IMR-90 (cell line): ENCODE results near the gene RAB11FIP3. TPM values are rescaled to one million over a fixed set of nuclear protein-coding genes. Genes with fewer than 3 reads are reported as not detected.

Source experiments
- ATAC-seq: fragments of 200-7000 bp; cut with Tn5 transposase; 2 replicates; pipeline ENCODE4 v1.9.1; 2020; ENCODE audit warnings: low read depth, mild to moderate bottlenecking, moderate library complexity
- BruUV-seq: library from RNA; stranded (reverse); fragments of 400-500 nt; replicated peaks from 2 replicates; lab custom pipeline; 2021; lab: Mats Ljungman, UMichigan
- CTCF ChIA-PET: fragments of 300-600 bp; formaldehyde crosslinking; extraction: SDS; loops from one replicate; lab custom pipeline; 2021; ENCODE audit warnings: antibody characterized with exemption; lab: Yijun Ruan, JAX
- POLR2A ChIA-PET: fragments of 300-600 bp; sonication (Branson Sonifier 250); formaldehyde crosslinking; loops from one replicate; lab custom pipeline; 2022; ENCODE audit warnings: antibody characterized with exemption; ENCODE audit not compliant: unreplicated experiment; lab: Charles Lee
- DNase-seq: peaks from one replicate; pipeline ENCODE4 v3.0.0; 2013
- H2AFZ ChIP-seq: replicated peaks from 2 replicates; pipeline ENCODE3; 2013; ENCODE audit warnings: low read length, mild to moderate bottlenecking; ENCODE audit not compliant: poor library complexity
- H2AK5ac ChIP-seq: 2 replicates; pipeline ENCODE4 v1.6.1; 2013; ENCODE audit warnings: low read depth, low read length, inconsistent platforms
- H2AK9ac ChIP-seq: replicated peaks from 2 replicates; pipeline ENCODE3; 2013; ENCODE audit warnings: mild to moderate bottlenecking, low read depth, low read length, moderate library complexity; ENCODE audit not compliant: poor library complexity
- H2BK120ac ChIP-seq: 2 replicates; pipeline ENCODE4 v1.6.1; 2013; ENCODE audit warnings: low read depth, low read length, inconsistent platforms
- H2BK15ac ChIP-seq: 3 replicates; pipeline ENCODE4 v1.6.1; 2013; ENCODE audit warnings: low read depth, low read length, inconsistent platforms
- H2BK20ac ChIP-seq: 2 replicates; pipeline ENCODE4 v1.6.1; 2013; ENCODE audit warnings: low read depth, mild to moderate bottlenecking, inconsistent platforms, low read length, moderate library complexity
- H2BK5ac ChIP-seq: 2 replicates; pipeline ENCODE4 v1.6.1; 2013; ENCODE audit warnings: mild to moderate bottlenecking, low read depth, low read length, inconsistent platforms; ENCODE audit not compliant: poor library complexity, severe bottlenecking
- H3K14ac ChIP-seq: replicated peaks from 2 replicates; pipeline ENCODE4 v1.6.1; 2013; ENCODE audit warnings: low read depth, low read length, inconsistent platforms
- H3K18ac ChIP-seq: 2 replicates; pipeline ENCODE4 v1.6.1; 2013; ENCODE audit warnings: low read depth, low read length, control low read depth
- H3K23ac ChIP-seq: 2 replicates; pipeline ENCODE4 v1.6.1; 2013; ENCODE audit warnings: low read depth, low read length, inconsistent platforms
- H3K27ac ChIP-seq: 2 replicates; pipeline ENCODE4 v1.5.1; 2013; ENCODE audit warnings: mild to moderate bottlenecking, control low read depth, low read length; ENCODE audit not compliant: insufficient read depth
- H3K27me3 ChIP-seq: 2 replicates; pipeline ENCODE4 v1.6.1; 2013; ENCODE audit warnings: low read length; ENCODE audit not compliant: control insufficient read depth, insufficient read depth
- H3K36me3 ChIP-seq: 2 replicates; pipeline ENCODE4 v1.6.1; 2013; ENCODE audit warnings: low read length, mixed read lengths; ENCODE audit not compliant: control insufficient read depth, insufficient read depth
- H3K4ac ChIP-seq: 2 replicates; pipeline ENCODE4 v1.6.1; 2013; ENCODE audit warnings: low read depth, low read length, inconsistent platforms
- H3K4me1 ChIP-seq: 2 replicates; pipeline ENCODE4 v1.6.1; 2013; ENCODE audit warnings: low read length, mixed read lengths; ENCODE audit not compliant: control insufficient read depth, insufficient read depth
- H3K4me2 ChIP-seq: 2 replicates; pipeline ENCODE4 v1.6.1; 2013; ENCODE audit warnings: low read depth, mild to moderate bottlenecking, control low read depth, low read length, moderate library complexity
- H3K4me3 ChIP-seq: 2 replicates; pipeline ENCODE4 v1.5.1; 2013; ENCODE audit warnings: low read depth, mild to moderate bottlenecking, control low read depth, low read length, moderate library complexity; ENCODE audit not compliant: insufficient read depth
- H3K56ac ChIP-seq: 2 replicates; pipeline ENCODE4 v1.6.1; 2013; ENCODE audit warnings: low read length, inconsistent platforms; ENCODE audit not compliant: insufficient read depth; ENCODE audit errors: extremely low read depth
- H3K79me1 ChIP-seq, 2 experiments: 2 replicates each; pipeline ENCODE4 v1.6.1; 2013; ENCODE audit warnings: low read length in 2 of 2, inconsistent platforms in 1 of 2, low read depth in 1 of 2
- H3K9ac ChIP-seq: 2 replicates; pipeline ENCODE4 v1.6.1; 2013; ENCODE audit warnings: low read depth, low read length, control low read depth
- H3K9me1 ChIP-seq: 2 replicates; pipeline ENCODE4 v1.6.1; 2013; ENCODE audit warnings: low read length, inconsistent platforms; ENCODE audit not compliant: insufficient read depth
- H3K9me3 ChIP-seq: 2 replicates; pipeline ENCODE4 v1.6.1; 2013; ENCODE audit warnings: low read length; ENCODE audit not compliant: control insufficient read depth, insufficient read depth
- H4K20me1 ChIP-seq: 2 replicates; pipeline ENCODE4 v1.6.1; 2013; ENCODE audit warnings: low read length, inconsistent platforms; ENCODE audit not compliant: insufficient read depth
- H4K5ac ChIP-seq: 2 replicates; pipeline ENCODE4 v1.6.1; 2013; ENCODE audit warnings: mild to moderate bottlenecking, low read depth, low read length, control low read depth
- H4K8ac ChIP-seq, 2 experiments: 2 replicates each; pipeline ENCODE4 v1.6.1; 2013; ENCODE audit warnings: low read depth in 2 of 2, low read length in 2 of 2, control low read depth in 1 of 2, inconsistent platforms in 1 of 2
- H4K91ac ChIP-seq: 2 replicates; pipeline ENCODE4 v1.6.1; 2013; ENCODE audit warnings: low read depth, low read length, inconsistent platforms; ENCODE audit not compliant: insufficient read depth
- BHLHE40 ChIP-seq: fragments of 150-350 bp; IDR thresholded peaks from 2 replicates; pipeline ENCODE4 v1.6.1; 2016; ENCODE audit warnings: mild to moderate bottlenecking, low read depth, low read length
- CEBPB ChIP-seq: IDR thresholded peaks from 2 replicates; pipeline ENCODE4 v1.6.1; 2012; ENCODE audit warnings: low read depth, low read length, improper control_type of control experiment
- CHD1 ChIP-seq: IDR thresholded peaks from 2 replicates; pipeline ENCODE4 v1.6.1; 2012; ENCODE audit warnings: low read depth, low read length, improper control_type of control experiment
- CTCF ChIP-seq: conservative IDR thresholded peaks from 2 replicates; pipeline ENCODE4 v1.5.1; 2012; ENCODE audit warnings: mild to moderate bottlenecking, low read depth, low read length, improper control_type of control experiment
- ELK1 ChIP-seq: fragments of 150-350 bp; IDR thresholded peaks from 2 replicates; pipeline ENCODE4 v1.6.1; 2016; ENCODE audit warnings: low read depth, mild to moderate bottlenecking, low read length, moderate library complexity, borderline replicate concordance
- MAFK ChIP-seq: IDR thresholded peaks from 2 replicates; pipeline ENCODE4 v1.6.1; 2012; ENCODE audit warnings: low read depth, low read length, improper control_type of control experiment
- MAZ ChIP-seq: IDR thresholded peaks from 2 replicates; pipeline ENCODE4 v1.6.1; 2012; ENCODE audit warnings: low read depth, mild to moderate bottlenecking, low read length, improper control_type of control experiment, moderate library complexity, borderline replicate concordance
- MXI1 ChIP-seq: IDR thresholded peaks from 2 replicates; pipeline ENCODE4 v1.6.1; 2012; ENCODE audit warnings: low read depth, mild to moderate bottlenecking, low read length, moderate library complexity, borderline replicate concordance
- NFE2L2 ChIP-seq: fragments of 150-350 bp; IDR thresholded peaks from 2 replicates; pipeline ENCODE4 v1.6.1; 2016; ENCODE audit warnings: low read depth, mild to moderate bottlenecking, low read length
- POLR2A ChIP-seq: IDR thresholded peaks from 2 replicates; pipeline ENCODE4 v1.6.1; 2012; ENCODE audit warnings: mild to moderate bottlenecking, low read depth, low read length
- RAD21 ChIP-seq: IDR thresholded peaks from 2 replicates; pipeline ENCODE4 v1.6.1; 2012; ENCODE audit warnings: low read length, improper control_type of control experiment
- RCOR1 ChIP-seq: IDR thresholded peaks from 2 replicates; pipeline ENCODE4 v1.6.1; 2012; ENCODE audit warnings: mild to moderate bottlenecking, low read length, improper control_type of control experiment; ENCODE audit not compliant: insufficient replicate concordance
- RFX5 ChIP-seq: IDR thresholded peaks from 2 replicates; pipeline ENCODE4 v1.8.0; 2012; ENCODE audit warnings: low read depth, mild to moderate bottlenecking, low read length, moderate library complexity
- USF2 ChIP-seq: fragments of 150-350 bp; IDR thresholded peaks from 2 replicates; pipeline ENCODE4 v1.6.1; 2017; ENCODE audit warnings: mild to moderate bottlenecking, antibody characterized with exemption, low read length, low read depth
- WGBS, 2 experiments: methylation state at CpG; one replicate each; pipeline versions ENCODE4 v1.1.5 to v1.1.7; 2013; ENCODE audit warnings: missing lambda C conversion rate in 2 of 2; ENCODE audit not compliant: insufficient read length in 1 of 2; ENCODE audit errors: extremely low coverage in 2 of 2; 5-methylcytosine and 5-hydroxymethylcytosine counted together
- dilution Hi-C: fragments of 300-500 bp; cut with HindIII; formaldehyde crosslinking; loops from one replicate; pipeline ENCODE4 v1.14.3; 2018; ENCODE audit warnings: low sequenced_read_pairs; ENCODE audit not compliant: unreplicated experiment
- in situ Hi-C: fragments of 300-500 bp; cut with MboI; formaldehyde crosslinking; loops from 3 replicates; pipeline ENCODE4 v1.14.3; 2019; ENCODE audit warnings: low sequenced_read_pairs, inconsistent platforms, mixed read lengths
- intact Hi-C: fragments of 100-400 bp; cut with micrococcal nuclease; formaldehyde crosslinking; loops from 2 replicates; pipeline ENCODE4 v1.10.0; 2022
- polyA plus RNA-seq, 3 experiments: library from polyadenylated mRNA; depleted of rRNA; stranded (reverse); fragments of >200 nt; gene quantifications; 2 replicates each; pipeline ENCODE4 v1.2.3, GENCODE V29; 2012; ENCODE audit warnings: low replicate concordance in 1 of 3
- total RNA-seq: library from RNA; depleted of rRNA; stranded (reverse); fragments of >200 nt; gene quantifications from 2 replicates; pipeline ENCODE4 v1.2.3, GENCODE V29; 2012

RAB11FIP3 gene
- total and polyA plus RNA-seq, 2 of the 4 experiments (the other 2 are of a cell fraction): 7.5 to 22.5 TPM

- H3K9me1 ChIP-seq: peaks cover 4% of the 10 kb centered on the region
- in situ Hi-C loops (no loop called here), intact Hi-C loops (no loop called here), dilution Hi-C loops (no loop called here)
- no peak overlapping the region for H3K4me2 ChIP-seq
- peaks cover 5% of the 10 kb centered on the region; the same call in 1 of the 2 replicates for H4K20me1 ChIP-seq
- H3K79me1 ChIP-seq: no peaks in the 10 kb centered on the region
- H2BK5ac ChIP-seq: no peak overlapping the region
- no peak overlapping the region for H3K9ac ChIP-seq
- CTCF ChIA-PET: no interaction called here
- no peak overlapping the region for H3K56ac ChIP-seq
- H3K23ac ChIP-seq: peak overlapping the region; percentile 49; the same call in 1 of the 2 replicates
- H2AK5ac ChIP-seq: no peak overlapping the region
- peaks cover 48% of the 10 kb centered on the region for H3K27me3 ChIP-seq
- H2BK20ac ChIP-seq: no peak overlapping the region
- no peak overlapping the region for H4K91ac ChIP-seq
- H3K4me3 ChIP-seq: no peak overlapping the region
- POLR2A ChIA-PET: no interaction called here
- peak overlapping the region; percentile 37 for H2AK9ac ChIP-seq
- 75% methylated on average over 15 of the region's 43 CpGs; no CpG with 5 or more reads in 1 of the 2 experiments for WGBS, 2 experiments
- DNase-seq (no peak), ATAC-seq (no peak)
- BruUV-seq: no TSS peak
- H4K8ac ChIP-seq: no peak overlapping the region
- no peak overlapping the region for H2BK15ac ChIP-seq
- H3K36me3 ChIP-seq: no peaks in the 10 kb centered on the region
- peaks cover 13% of the 10 kb centered on the region for H3K4me1 ChIP-seq
- H2AFZ ChIP-seq: peak overlapping the region; percentile 44
- H4K5ac ChIP-seq: no peak overlapping the region
- no peak overlapping the region for H3K14ac ChIP-seq
- H3K4ac ChIP-seq: no peak overlapping the region
- no peak overlapping the region for H3K27ac ChIP-seq
- H2BK120ac ChIP-seq: no peak overlapping the region
- H3K9me3 ChIP-seq: no peaks in the 10 kb centered on the region
- H3K18ac ChIP-seq: no peak overlapping the region
- no peak for TF ChIP-seq BHLHE40
- TF ChIP-seq NFE2L2: no peak
- no peak for TF ChIP-seq CTCF
- no peak for TF ChIP-seq ELK1
- no peak for TF ChIP-seq MXI1
- TF ChIP-seq RAD21: no peak
- TF ChIP-seq USF2: no peak
- TF ChIP-seq RFX5: no peak
- TF ChIP-seq POLR2A: no peak
- TF ChIP-seq MAZ: no peak
- no peak for TF ChIP-seq MAFK
- TF ChIP-seq CHD1: no peak
- no peak for TF ChIP-seq RCOR1
- no peak for TF ChIP-seq CEBPB
These were observed 136.8 kb downstream of the RAB11FIP3 start for GRCh38 chr16:561957-562938.
